Ovary (tissue), 3 donors: ENCODE data around the gene CENPE.

Source experiments
- CTCF ChIP-seq, 3 donors: fragments of 450-650 bp in 2 of 3; fragments of 200-600 bp in 1 of 3; IDR thresholded peaks; one replicate each; pipeline versions ENCODE4 v1.5.1 to v1.8.0; 2016 to 2022; ENCODE audit warnings: antibody characterized with exemption in 3 of 3, mild to moderate bottlenecking in 1 of 3
- POLR2A ChIP-seq: fragments of 450-650 bp; IDR thresholded peaks from one replicate; pipeline ENCODE4 v1.6.1; 2017; ENCODE audit warnings: antibody characterized with exemption, mild to moderate bottlenecking, moderate library complexity
- donor health status: DM: no; HTN: no; CAD: no.

GRCh38 chr4:103123114-103123513 lies 75.0 kb downstream of the CENPE start:
- TF ChIP-seq CTCF (IDR thresholded peaks at IDR 0.05): no peak
- TF ChIP-seq POLR2A: no peak
